Thyroid gland (tissue), 4 donors: Measurements from ENCODE around the gene RAB27B. TPM values are rescaled to one million over a fixed set of nuclear protein-coding genes. Genes with fewer than 3 reads are reported as not detected.

ENCODE experiments used
- DNase-seq, 2 donors: peaks; one replicate each; pipeline ENCODE4 v3.0.0-alpha.2; 2019
- H3K27ac ChIP-seq, 3 donors: fragments of 200-600 bp; sonication (generic); 1 replicate in 2 of 3; 2 replicates in 1 of 3; pipeline ENCODE4 v1.5.1; 2016 to 2019; ENCODE audit warnings: mild to moderate bottlenecking in 1 of 3, moderate library complexity in 1 of 3
- H3K27me3 ChIP-seq: fragments of 200-600 bp; sonication (generic); one replicate; pipeline ENCODE4 v1.5.1; 2019
- H3K36me3 ChIP-seq, 2 donors: fragments of 200-600 bp; sonication (generic); one replicate each; pipeline ENCODE4 v1.5.1; 2016 to 2019
- H3K4me1 ChIP-seq, 2 donors: fragments of 200-600 bp; sonication (generic); one replicate each; pipeline ENCODE4 v1.5.1; 2017 to 2019
- H3K4me3 ChIP-seq, 3 donors: fragments of 200-600 bp; sonication (generic); replicated peaks in 1 of 3; 1 replicate in 2 of 3; 2 replicates in 1 of 3; pipeline ENCODE4 v1.5.1; 2016; ENCODE audit warnings: mild to moderate bottlenecking in 1 of 3
- H3K9me3 ChIP-seq: fragments of 200-600 bp; sonication (generic); one replicate; pipeline ENCODE4 v1.5.1; 2017
- CTCF ChIP-seq, 6 experiments: fragments of 200-600 bp in 3 of 6; fragments of 450-650 bp in 3 of 6; sonication (generic) in 3 of 6; IDR thresholded peaks; one replicate each; pipeline ENCODE4 v1.5.1; 2016 to 2019; ENCODE audit warnings: antibody characterized with exemption in 6 of 6, mild to moderate bottlenecking in 2 of 6, inconsistent platforms in 1 of 6, moderate library complexity in 1 of 6
- POLR2A ChIP-seq, 2 donors: fragments of 450-650 bp; IDR thresholded peaks; one replicate each; pipeline ENCODE4 v1.6.1; 2017; ENCODE audit warnings: antibody characterized with exemption in 2 of 2, mild to moderate bottlenecking in 2 of 2, moderate library complexity in 1 of 2
- WGBS, 2 donors: methylation state at CpG; one replicate each; pipeline ENCODE4 v1.1.5; 2017; 5-methylcytosine and 5-hydroxymethylcytosine counted together
- intact Hi-C: fragments of 100-400 bp; cut with DNase I; formaldehyde crosslinking; loops from one replicate; pipeline ENCODE4 v1.15.1; 2023
- total RNA-seq, 4 donors: library from RNA; depleted of rRNA; stranded (reverse); fragments of >200 nt; gene quantifications; one replicate each; pipeline ENCODE4 v1.2.3, GENCODE V29; 2016

RAB27B gene
- total RNA-seq, 4 donors from 2014 or later = 0.21 to 0.44 (median 0.37) TPM

DNA sequence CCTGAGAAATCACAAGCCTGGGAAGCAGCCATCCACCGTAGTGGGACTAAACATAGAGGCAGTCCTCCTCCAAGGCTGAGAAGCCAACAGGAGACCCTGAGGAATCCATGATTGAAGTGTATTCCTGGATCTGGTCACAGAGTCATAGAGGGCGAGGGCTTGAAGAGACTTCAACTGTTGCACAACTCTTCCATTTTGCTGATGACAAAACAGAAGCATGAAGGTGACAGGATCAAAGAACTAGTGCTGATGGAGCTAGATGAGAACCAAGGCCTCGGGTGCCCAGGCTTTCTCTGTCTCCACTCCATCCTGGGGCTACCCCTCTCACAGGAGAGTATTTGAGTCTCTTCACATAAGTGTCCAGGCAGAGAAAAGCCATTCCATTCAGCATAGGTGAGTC, 30.1 kb upstream of the RAB27B start:
- Histone ChIP-seq H3K36me3 (no peaks in the 10 kb centered on the region), H3K27ac (no peak overlapping the region), H3K9me3 (no peaks in the 10 kb centered on the region), H3K4me3 (no peak overlapping the region), H3K27me3 (no peaks in the 10 kb centered on the region), H3K4me1 (no peaks in the 10 kb centered on the region)
- 79 to 86% methylated on average over 3 of the region's 3 CpGs for WGBS, 2 donors
- intact Hi-C loops = no loop called here
- TF ChIP-seq POLR2A (IDR thresholded peaks at IDR 0.05) (no peak), CTCF (IDR thresholded peaks at IDR 0.05) (no peak)
- no peak for DNase-seq

- intact Hi-C loops = no loop called here
- 76 to 81% methylated on average over 1 of the region's 1 CpG for WGBS, 2 donors
These were observed 26.9 kb upstream of the RAB27B start for GRCh38 chr18:54801374-54801773.

GRCh38 chr18:54802178-54802577, 26.1 kb upstream of the RAB27B start:
- no peaks in the 10 kb centered on the region for H3K9me3 ChIP-seq
- TF ChIP-seq POLR2A (IDR thresholded peaks at IDR 0.05) (no peak), CTCF (IDR thresholded peaks at IDR 0.05) (no peak)
- intact Hi-C loops = no loop called here
- DNase-seq = no peak
- H3K27me3 ChIP-seq = no peaks in the 10 kb centered on the region
- no peaks in the 10 kb centered on the region for H3K36me3 ChIP-seq
- H3K27ac ChIP-seq = no peak overlapping the region
- 56 to 63% methylated on average over 2 of the region's 2 CpGs for WGBS, 2 donors
- no peaks in the 10 kb centered on the region for H3K4me1 ChIP-seq
- H3K4me3 ChIP-seq = no peak overlapping the region

More at GRCh38 chr18:54801374-54801773, 26.9 kb upstream of the RAB27B start:
- Histone ChIP-seq H3K9me3 (no peaks in the 10 kb centered on the region), H3K4me3 (no peak overlapping the region), H3K4me1 (no peaks in the 10 kb centered on the region), H3K36me3 (no peaks in the 10 kb centered on the region), H3K27me3 (no peaks in the 10 kb centered on the region), H3K27ac (no peak overlapping the region)
- TF ChIP-seq CTCF (IDR thresholded peaks at IDR 0.05) (no peak), POLR2A (IDR thresholded peaks at IDR 0.05) (no peak)
- DNase-seq = no peak

DNA sequence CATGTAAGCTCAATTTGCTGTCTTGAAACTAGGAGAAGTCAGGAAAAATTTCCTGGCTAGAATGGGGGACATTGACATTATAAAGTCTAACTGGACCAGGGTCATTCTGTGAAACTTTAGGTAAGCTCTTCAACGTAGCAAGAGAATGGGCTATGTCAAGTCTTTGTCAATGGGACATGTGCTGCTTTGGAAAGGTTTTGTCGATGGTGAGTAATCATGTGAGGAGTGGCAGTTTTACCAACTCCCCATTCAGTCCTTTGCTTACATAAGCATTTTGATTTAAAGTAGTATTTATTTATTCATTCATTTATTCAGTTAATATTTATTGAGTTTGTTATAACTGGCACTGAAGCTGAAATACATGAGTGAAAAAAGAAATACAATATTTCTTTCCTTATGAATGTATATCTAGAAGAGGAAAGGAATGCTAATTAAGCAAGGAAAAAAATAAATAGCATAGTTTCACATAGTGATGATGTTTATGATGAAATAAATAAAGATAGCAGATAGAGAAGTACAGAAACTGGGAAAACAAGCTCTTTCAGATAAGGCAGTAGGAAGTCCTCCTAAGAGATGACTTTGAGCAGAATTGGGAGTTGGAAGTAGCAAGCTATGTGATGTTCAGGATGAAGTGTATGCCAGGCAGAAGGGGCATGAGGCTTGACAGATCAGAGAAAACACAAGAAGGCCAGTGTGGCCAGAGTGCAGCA, 25.4 kb upstream of the RAB27B start:
- H3K27me3 ChIP-seq = no peaks in the 10 kb centered on the region
- intact Hi-C loops = no loop called here
- no peaks in the 10 kb centered on the region for H3K4me1 ChIP-seq
- no peak for TF ChIP-seq CTCF (IDR thresholded peaks at IDR 0.05)
- TF ChIP-seq POLR2A (IDR thresholded peaks at IDR 0.05) = no peak
- H3K36me3 ChIP-seq = no peaks in the 10 kb centered on the region
- no peaks in the 10 kb centered on the region for H3K9me3 ChIP-seq
- WGBS, 2 donors = 85 to 89% methylated on average over 2 of the region's 2 CpGs
- no peak for DNase-seq
- no peak overlapping the region for H3K27ac ChIP-seq
- H3K4me3 ChIP-seq = no peak overlapping the region

DNA sequence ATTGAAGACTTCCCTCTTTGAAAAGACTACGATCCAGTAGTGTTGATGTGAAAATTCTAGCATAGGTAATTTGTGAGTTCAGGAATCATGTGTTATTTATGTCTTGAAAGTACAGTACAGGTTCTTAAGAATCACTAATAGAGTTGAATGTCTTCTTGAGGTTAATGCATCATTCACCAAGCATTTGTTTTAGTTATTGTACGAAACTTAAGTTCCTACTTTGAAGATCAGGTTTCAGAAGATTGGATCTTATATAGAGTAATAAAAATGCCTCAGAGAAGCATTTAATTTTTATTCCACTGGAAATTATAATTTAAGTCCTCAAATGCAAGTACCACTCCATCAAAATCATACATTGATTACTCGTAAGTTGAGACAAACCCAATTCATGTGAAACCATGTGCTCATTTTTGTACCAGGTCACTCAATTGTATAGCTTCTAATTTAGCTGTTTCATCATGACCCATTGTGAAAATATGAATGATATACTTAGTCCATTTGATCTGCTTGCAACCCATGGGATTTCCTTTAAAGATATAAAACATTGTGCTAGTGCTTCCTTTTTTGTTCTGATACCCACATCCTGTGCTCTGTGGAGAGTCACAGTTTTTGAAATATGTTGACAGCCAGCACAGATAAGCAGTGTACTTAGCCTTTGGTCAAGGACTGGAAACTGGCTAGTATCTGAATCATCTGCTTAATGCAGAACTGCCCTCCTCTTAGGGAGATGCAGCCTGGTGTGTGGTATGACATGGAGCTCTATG, 22.5 kb upstream of the RAB27B start:
- intact Hi-C loops = no loop called here
- Histone ChIP-seq H3K36me3 (no peaks in the 10 kb centered on the region), H3K9me3 (no peaks in the 10 kb centered on the region), H3K4me3 (no peak overlapping the region), H3K27me3 (no peaks in the 10 kb centered on the region), H3K27ac (no peak overlapping the region), H3K4me1 (no peaks in the 10 kb centered on the region)
- no peak for DNase-seq
- TF ChIP-seq CTCF (IDR thresholded peaks at IDR 0.05) = no peak
- TF ChIP-seq POLR2A (IDR thresholded peaks at IDR 0.05) = no peak
- 63 to 70% methylated on average over 3 of the region's 3 CpGs for WGBS, 2 donors
